GM12891 (cell line): ENCODE data around the gene GFOD1.

Source experiments
- DNase-seq: peaks from one replicate; pipeline ENCODE4 v3.0.0; 2011; ENCODE audit warnings: low spot score; ENCODE audit not compliant: insufficient read length
- FAIRE-seq: peaks from 2 replicates; lab custom pipeline; 2011; peaks lifted over from hg19 to GRCh38; lab: Jason Lieb, UNC
- PAX5 ChIP-seq: IDR thresholded peaks from 2 replicates; pipeline ENCODE4 v1.6.1; 2011; ENCODE audit warnings: low read length, moderate library complexity, mild to moderate bottlenecking; ENCODE audit not compliant: insufficient read depth, severe bottlenecking
- POLR2A ChIP-seq: IDR thresholded peaks from 2 replicates; pipeline ENCODE4 v1.6.1; 2011; ENCODE audit warnings: low read depth, low read length, control low read depth
- POLR2AphosphoS5 ChIP-seq: IDR thresholded peaks from 2 replicates; pipeline ENCODE4 v1.6.1; 2011; ENCODE audit warnings: low read depth, low read length, control low read depth
- POU2F2 ChIP-seq: IDR thresholded peaks from 2 replicates; pipeline ENCODE4 v1.6.1; 2011; ENCODE audit warnings: low read depth, mild to moderate bottlenecking, control low read depth, low read length, moderate library complexity
- SPI1 ChIP-seq: IDR thresholded peaks from 2 replicates; pipeline ENCODE4 v1.6.1; 2011; ENCODE audit warnings: low read depth, low read length, control low read depth
- TAF1 ChIP-seq: IDR thresholded peaks from 2 replicates; pipeline ENCODE4 v1.6.1; 2011; ENCODE audit warnings: low read depth, low read length, control low read depth

The GFOD1 gene

DNA sequence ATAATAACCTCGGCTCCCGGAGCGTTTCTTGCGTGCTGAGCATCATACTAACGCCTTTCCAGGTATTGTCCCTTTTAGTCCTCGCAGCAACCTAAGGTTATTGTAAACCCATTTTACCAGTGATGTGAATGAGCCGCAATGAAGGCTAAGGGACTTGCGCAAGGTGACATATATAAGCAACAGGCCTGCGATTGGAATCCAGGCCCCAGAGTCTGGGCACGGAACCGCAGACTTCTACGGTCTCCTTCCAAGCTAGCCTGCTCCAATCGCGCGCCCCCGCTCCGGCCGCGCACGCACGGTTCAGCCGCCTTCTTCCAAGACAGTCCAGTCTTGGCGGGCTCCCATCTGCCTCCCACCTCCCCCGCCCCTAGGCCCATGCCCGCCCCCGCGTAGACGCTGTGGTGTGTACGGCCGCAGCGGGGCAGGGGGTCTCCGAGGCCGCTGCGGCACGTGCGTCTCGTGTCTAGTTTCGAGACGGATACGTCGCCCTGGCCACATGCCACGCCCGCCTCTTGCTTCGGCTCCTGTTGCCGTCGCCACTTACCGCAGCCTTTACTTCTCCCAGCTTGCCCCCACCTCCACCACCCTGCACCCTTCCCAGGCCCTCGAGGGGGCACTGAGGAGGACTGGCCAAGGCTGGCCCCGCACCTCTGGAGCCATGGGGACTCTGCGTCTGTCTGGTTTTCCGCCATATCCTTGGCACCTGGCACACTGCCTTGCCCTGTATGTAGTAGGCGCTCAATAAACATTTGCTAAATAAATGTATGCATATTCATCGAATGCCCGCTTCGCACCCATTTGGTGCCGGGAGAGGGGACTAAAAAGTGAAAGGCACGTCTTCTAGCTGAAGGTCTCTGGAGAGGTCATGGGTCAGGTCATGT lies 855 bp upstream of the GFOD1 start:
- FAIRE-seq (peak; percentile 89), DNase-seq (peak; percentile 29)
- TF ChIP-seq POU2F2 (no peak), POLR2A (no peak), SPI1 (no peak), POLR2AphosphoS5 (no peak), PAX5 (no peak), TAF1 (no peak)

DNA sequence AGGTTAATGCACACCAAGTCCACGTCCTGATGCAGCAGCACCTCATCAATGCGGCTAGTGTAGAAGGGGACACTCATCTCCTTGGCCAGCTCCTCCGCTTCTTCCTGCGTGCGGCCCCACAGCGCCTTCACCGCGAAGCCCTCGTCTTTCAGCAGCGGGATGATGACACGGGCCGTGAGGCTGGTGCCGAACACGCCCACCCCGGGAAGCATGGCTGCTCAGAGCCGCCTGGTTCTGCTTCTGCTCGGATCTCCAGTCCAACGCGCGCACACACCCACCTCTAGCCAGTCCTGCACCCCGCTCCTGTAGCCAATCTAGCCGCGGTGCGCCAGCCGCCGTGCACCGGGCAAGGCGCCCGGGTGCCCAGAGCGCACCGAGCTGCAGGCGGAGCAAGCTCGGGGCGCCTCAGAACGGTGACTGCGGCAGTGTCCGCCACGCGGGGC lies 700 bp downstream of the GFOD1 start:
- FAIRE-seq (peak; percentile 80), DNase-seq (peak; percentile 61)
- TF ChIP-seq TAF1 (no peak), POLR2AphosphoS5 (no peak; the same call in 1 of the 2 replicates), PAX5 (no peak), SPI1 (no peak), POLR2A (0 out of 2 replicates have a peak, but pooled peaks have one; percentile 42), POU2F2 (no peak)

DNA sequence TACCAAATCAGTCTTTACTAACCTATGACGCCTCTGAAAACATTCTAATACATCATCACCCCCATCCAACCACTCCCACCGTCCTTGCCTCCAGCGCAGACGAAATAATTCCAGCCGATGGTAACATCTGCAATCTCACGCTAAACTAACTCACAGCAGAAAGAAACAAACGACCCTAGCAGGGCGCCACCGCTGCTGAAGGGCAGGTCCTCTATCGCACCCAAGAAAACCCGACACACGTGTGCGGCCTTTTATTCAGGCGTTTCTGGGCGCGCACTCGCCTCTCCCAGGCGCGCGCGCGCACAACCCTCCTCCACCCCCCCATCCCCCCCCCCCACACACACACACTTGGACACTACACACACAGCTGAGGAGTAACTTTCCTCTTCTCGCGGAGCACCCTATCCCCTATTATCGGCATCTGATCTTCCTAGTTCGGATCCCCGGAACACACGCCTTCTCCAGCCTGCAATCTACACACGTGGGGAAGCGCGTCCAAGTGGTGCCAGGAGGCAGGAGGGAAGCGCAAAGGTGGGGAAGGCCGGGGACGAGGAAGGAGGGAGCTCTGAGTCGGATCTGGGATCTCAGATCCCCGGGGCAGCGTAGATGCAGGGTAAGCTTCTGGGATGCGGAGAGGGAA lies 1.4 kb downstream of the GFOD1 start:
- FAIRE-seq: no peak
- TF ChIP-seq POLR2A: no peak; the same call in none of the 2 replicates
- no peak for TF ChIP-seq SPI1
- 0 out of 2 replicates have a peak, but pooled peaks have one; percentile 27 for TF ChIP-seq TAF1
- peak; percentile 42 for DNase-seq

- FAIRE-seq: peak; percentile 40
- TF ChIP-seq SPI1: no peak
- TF ChIP-seq PAX5: no peak
- TF ChIP-seq POLR2A: no peak
- TF ChIP-seq POLR2AphosphoS5: no peak
- TF ChIP-seq POU2F2: no peak
- no peak for TF ChIP-seq TAF1
- DNase-seq: no peak
Measured at GRCh38 chr6:13485303-13485702, 2.1 kb downstream of the GFOD1 start.

GRCh38 chr6:13484827-13485226 lies 2.6 kb downstream of the GFOD1 start:
- no peak for FAIRE-seq
- TF ChIP-seq PAX5 (no peak), POU2F2 (no peak), TAF1 (no peak), POLR2A (no peak), POLR2AphosphoS5 (no peak), SPI1 (no peak)

DNA sequence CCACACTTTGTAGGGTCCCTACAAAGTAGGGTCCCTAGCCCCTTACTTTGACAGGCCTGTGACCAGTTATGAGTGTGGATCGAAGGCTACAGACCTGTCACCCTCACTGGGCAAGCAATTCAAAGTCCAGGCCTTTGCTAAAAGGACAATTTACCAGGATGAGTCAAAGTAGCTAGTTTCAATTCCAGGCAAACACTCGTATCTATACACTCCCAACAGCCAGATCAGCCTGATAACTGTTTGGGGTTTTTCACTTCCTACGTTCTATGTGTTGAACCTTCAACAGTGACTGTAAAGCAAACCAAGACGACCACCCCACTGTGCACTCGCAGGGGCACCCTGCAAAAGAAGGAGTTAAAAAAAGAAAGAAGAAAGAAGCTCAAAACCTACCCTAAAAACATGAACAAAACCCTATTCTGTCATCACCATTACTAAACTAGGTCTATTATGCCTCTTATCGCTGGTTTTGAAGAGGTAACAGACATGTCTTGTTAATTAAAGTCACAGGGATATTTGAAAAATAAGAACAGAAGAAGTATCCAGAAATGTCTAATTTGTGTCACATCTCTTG lies 3.2 kb downstream of the GFOD1 start:
- FAIRE-seq: peak; percentile 77
- no peak for TF ChIP-seq PAX5
- peak; percentile 77 for TF ChIP-seq SPI1
- DNase-seq: no peak

More at GRCh38 chr6:13484827-13485226, 2.6 kb downstream of the GFOD1 start:
- DNase-seq: no peak

GRCh38 chr6:13480631-13481501 lies 6.5 kb downstream of the GFOD1 start:
- no peak for TF ChIP-seq SPI1
- no peak for TF ChIP-seq POLR2A
- FAIRE-seq: no peak
- no peak for DNase-seq

DNA sequence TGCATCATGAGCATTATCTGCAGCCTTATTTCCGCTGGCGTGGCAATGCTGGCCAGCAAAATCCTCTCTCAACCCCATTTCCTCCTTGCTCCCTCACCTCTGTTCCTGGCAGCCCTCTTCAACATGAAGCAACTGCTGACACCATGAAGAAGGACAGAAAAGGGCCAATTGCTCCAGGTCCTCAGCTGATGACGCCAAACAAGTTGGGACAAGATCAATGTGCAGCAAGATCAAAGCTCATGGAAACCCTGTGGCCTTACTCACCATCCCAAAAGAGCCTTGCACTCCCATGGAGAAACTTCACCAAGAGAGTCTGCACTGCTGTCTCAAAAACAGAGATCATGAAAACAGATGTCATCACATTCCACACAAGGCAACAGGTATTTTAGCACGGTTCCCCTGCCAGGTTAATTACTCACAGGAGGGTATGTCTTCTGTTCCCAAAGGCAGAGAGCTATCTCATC lies 7.4 kb downstream of the GFOD1 start:
- FAIRE-seq (no peak), DNase-seq (no peak)
- no peak for TF ChIP-seq SPI1
- TF ChIP-seq POU2F2: no peak
- no peak for TF ChIP-seq PAX5
- TF ChIP-seq POLR2AphosphoS5: no peak
- TF ChIP-seq POLR2A: no peak
- no peak for TF ChIP-seq TAF1
